HepG2 (cell line): Measurements from ENCODE around the gene SPINDOC. TPM values are rescaled to one million over a fixed set of nuclear protein-coding genes. Genes with fewer than 3 reads are reported as not detected.

Experiments used
- FOXC1 ChIP-seq: sonication (generic); formaldehyde crosslinking; IDR thresholded peaks from 2 replicates; pipeline ENCODE4 v1.8.0; 2022; ENCODE audit warnings: mild to moderate bottlenecking, missing genetic modification reagents, borderline replicate concordance
- HDAC6 ChIP-seq: fragments of 200-600 bp; sonication (generic); IDR thresholded peaks from 2 replicates; pipeline ENCODE4 v1.7.0; 2017; ENCODE audit warnings: mild to moderate bottlenecking, antibody characterized with exemption, low read length, low read depth
- KAT8 ChIP-seq: IDR thresholded peaks from 2 replicates; pipeline ENCODE4 v1.6.1; 2016; ENCODE audit warnings: missing genetic modification reagents, missing compliant biosample characterization
- KDM6A ChIP-seq: IDR thresholded peaks from 2 replicates; pipeline ENCODE4 v1.6.1; 2016; ENCODE audit warnings: low read depth
- MYPOP ChIP-seq: sonication (generic); formaldehyde crosslinking; IDR thresholded peaks from 2 replicates; pipeline ENCODE4 v1.8.1; 2023; ENCODE audit warnings: mild to moderate bottlenecking, moderate library complexity, missing genetic modification reagents
- PRDM10 ChIP-seq: sonication (generic); formaldehyde crosslinking; IDR thresholded peaks from 2 replicates; pipeline ENCODE4 v1.4.0; 2020; ENCODE audit warnings: low read depth, missing genetic modification reagents
- REST ChIP-seq, 2 experiments: IDR thresholded peaks; 2 replicates each; pipeline ENCODE4 v1.6.1; 2011 to 2012; ENCODE audit warnings: low read length in 2 of 2, borderline replicate concordance in 1 of 2, low read depth in 1 of 2, mild to moderate bottlenecking in 1 of 2, moderate library complexity in 1 of 2
- RFXAP ChIP-seq: sonication (generic); formaldehyde crosslinking; IDR thresholded peaks from 2 replicates; pipeline ENCODE4 v1.4.0; 2020; ENCODE audit warnings: missing genetic modification reagents, borderline replicate concordance
- SKI ChIP-seq: fragments of 450-650 bp; IDR thresholded peaks from one replicate; pipeline ENCODE4 v1.6.1; 2018; ENCODE audit warnings: mild to moderate bottlenecking; ENCODE audit not compliant: partially characterized antibody
- SMAD3 ChIP-seq: sonication (generic); formaldehyde crosslinking; IDR thresholded peaks from 2 replicates; pipeline ENCODE4 v1.4.0; 2020; ENCODE audit warnings: missing genetic modification reagents
- SNAI1 ChIP-seq: sonication (generic); formaldehyde crosslinking; IDR thresholded peaks from 2 replicates; pipeline ENCODE4 v1.5.0; 2020; ENCODE audit warnings: mild to moderate bottlenecking, missing genetic modification reagents, borderline replicate concordance
- SP2 ChIP-seq: sonication (generic); formaldehyde crosslinking; IDR thresholded peaks from 2 replicates; pipeline ENCODE4 v1.5.1; 2020; ENCODE audit warnings: mild to moderate bottlenecking, missing genetic modification reagents
- TRAFD1 ChIP-seq: sonication (generic); formaldehyde crosslinking; IDR thresholded peaks from 2 replicates; pipeline ENCODE4 v1.5.1; 2020; ENCODE audit warnings: missing genetic modification reagents, mild to moderate bottlenecking, borderline replicate concordance
- XRCC5 ChIP-seq: fragments of 200-400 bp; formaldehyde crosslinking; optimal IDR thresholded peaks from 2 replicates; pipeline ENCODE3; 2017; ENCODE audit warnings: mild to moderate bottlenecking, low read length
- YEATS2 ChIP-seq: sonication (generic); formaldehyde crosslinking; IDR thresholded peaks from 2 replicates; pipeline ENCODE4 v1.4.0; 2020; ENCODE audit warnings: missing genetic modification reagents, borderline replicate concordance
- YY1 ChIP-seq: IDR thresholded peaks from 2 replicates; pipeline ENCODE4 v1.6.1; 2011; ENCODE audit warnings: low read length, low read depth, moderate library complexity, mild to moderate bottlenecking; ENCODE audit not compliant: insufficient read depth, insufficient replicate concordance
- ZNF224 ChIP-seq: sonication (generic); formaldehyde crosslinking; IDR thresholded peaks from 2 replicates; pipeline ENCODE4 v1.5.0; 2020; ENCODE audit warnings: mild to moderate bottlenecking, missing genetic modification reagents
- ZNF772 ChIP-seq: sonication (generic); formaldehyde crosslinking; IDR thresholded peaks from 2 replicates; pipeline ENCODE4 v1.5.0; 2020; ENCODE audit warnings: mild to moderate bottlenecking, missing genetic modification reagents
- ZNF850 ChIP-seq: sonication (generic); formaldehyde crosslinking; conservative IDR thresholded peaks from 2 replicates; pipeline ENCODE4 v1.9.0; 2021; ENCODE audit warnings: mild to moderate bottlenecking, missing genetic modification reagents
- polyA plus RNA-seq, 8 experiments: library from polyadenylated mRNA; depleted of rRNA in 3 of 8; stranded (reverse) in 7 of 8; unstranded in 1 of 8; fragments of >200 nt; fragmentation: Illumina TruSeq in 4 of 8; extraction: Trizol in 4 of 8; gene quantifications; 2 replicates each; pipeline versions ENCODE4 v1.2.1 to v1.2.3, GENCODE V29; 2011 to 2016; ENCODE audit warnings: low read depth in 4 of 8, missing spikeins in 1 of 8, mixed read lengths in 1 of 8; ENCODE audit not compliant: insufficient read depth in 1 of 8
- total RNA-seq, 5 experiments: library from RNA; depleted of rRNA; stranded (reverse); fragments of >200 nt; fragmentation: Illumina TruSeq; extraction: Trizol; gene quantifications; 2 replicates each; pipeline ENCODE4 v1.2.3, GENCODE V29; 2016; ENCODE audit warnings: low read depth in 1 of 5

SPINDOC gene
- total and polyA plus RNA-seq, 2 of the 13 experiments (the other 11 are each of a cell fraction or from before 2014, with no cell fraction given): 21.4 to 29.9 TPM

GRCh38 chr11:63837027-63837688, 23.9 kb downstream of the SPINDOC start (continued):
- no peak for TF ChIP-seq TRAFD1 (CRISPR knock-in tag)
- peak; percentile 23 for TF ChIP-seq XRCC5
- TF ChIP-seq ZNF772: 0 out of 2 replicates have a peak, but pooled peaks have one; percentile 50
- TF ChIP-seq REST (IDR thresholded peaks at IDR 0.05; ENCODE audit: borderline replicate concordance in 1 of 2, low read depth in 1 of 2, low read length in 2 of 2): no peak
- TF ChIP-seq ZNF850 (CRISPR knock-in tag): no peak
- TF ChIP-seq ZNF224: peak; percentile 79
- TF ChIP-seq SNAI1 (CRISPR knock-in tag): no peak
- TF ChIP-seq YEATS2 (CRISPR knock-in tag): peak; percentile 34; the same call in 1 of the 2 replicates
- no peak for TF ChIP-seq MYPOP (CRISPR knock-in tag)
- no peak for TF ChIP-seq SP2
- TF ChIP-seq FOXC1: 0 out of 2 replicates have a peak, but pooled peaks have one; percentile 32
- TF ChIP-seq KDM6A (CRISPR knock-in tag): no peak
- peak; percentile 64; the same call in 1 of the 2 replicates for TF ChIP-seq SMAD3
- TF ChIP-seq YY1: no peak
- peak; percentile 42; the same call in 1 of the 2 replicates for TF ChIP-seq KAT8 (CRISPR knock-in tag)
- no peak for TF ChIP-seq SKI
- TF ChIP-seq PRDM10 (CRISPR knock-in tag): no peak
- no peak for TF ChIP-seq HDAC6
- TF ChIP-seq RFXAP (CRISPR knock-in tag): 0 out of 2 replicates have a peak, but pooled peaks have one; percentile 29
